ENCODE results near the gene WFIKKN2. TPM values are rescaled to one million over a fixed set of nuclear protein-coding genes. Genes with fewer than 3 reads are reported as not detected.

Gene WFIKKN2
- total RNA-seq, 4 donors from 2014 or later = 0.09 to 0.22 (median 0.20) TPM; not detected in 1

- Histone ChIP-seq H3K4me1 (peaks cover 24 to 48% of the 10 kb centered on the region in 2 donors), H3K36me3 (peaks cover 0 to 21% of the 10 kb centered on the region in 2 donors), H3K27me3 (no peaks in the 10 kb centered on the region), H3K27ac (peak overlapping the region; percentile 98 to 100 (median 99)), H3K4me3 (peak overlapping the region; percentile 66 to 98 (median 83)), H3K9me3 (no peaks in the 10 kb centered on the region)
- ATAC-seq (peak in 1 of 2 donors; percentile 9), DNase-seq (peak in 1 of 2 donors; percentile 75)
- TF ChIP-seq, protein P1, sequence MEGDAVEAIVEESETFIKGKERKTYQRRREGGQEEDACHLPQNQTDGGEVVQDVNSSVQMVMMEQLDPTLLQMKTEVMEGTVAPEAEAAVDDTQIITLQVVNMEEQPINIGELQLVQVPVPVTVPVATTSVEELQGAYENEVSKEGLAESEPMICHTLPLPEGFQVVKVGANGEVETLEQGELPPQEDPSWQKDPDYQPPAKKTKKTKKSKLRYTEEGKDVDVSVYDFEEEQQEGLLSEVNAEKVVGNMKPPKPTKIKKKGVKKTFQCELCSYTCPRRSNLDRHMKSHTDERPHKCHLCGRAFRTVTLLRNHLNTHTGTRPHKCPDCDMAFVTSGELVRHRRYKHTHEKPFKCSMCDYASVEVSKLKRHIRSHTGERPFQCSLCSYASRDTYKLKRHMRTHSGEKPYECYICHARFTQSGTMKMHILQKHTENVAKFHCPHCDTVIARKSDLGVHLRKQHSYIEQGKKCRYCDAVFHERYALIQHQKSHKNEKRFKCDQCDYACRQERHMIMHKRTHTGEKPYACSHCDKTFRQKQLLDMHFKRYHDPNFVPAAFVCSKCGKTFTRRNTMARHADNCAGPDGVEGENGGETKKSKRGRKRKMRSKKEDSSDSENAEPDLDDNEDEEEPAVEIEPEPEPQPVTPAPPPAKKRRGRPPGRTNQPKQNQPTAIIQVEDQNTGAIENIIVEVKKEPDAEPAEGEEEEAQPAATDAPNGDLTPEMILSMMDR (IDR thresholded peaks at IDR 0.05 in 4 of 5, conservative IDR thresholded peaks at IDR 0.05 in 1 of 5) = peak; percentile 66 to 74 (median 69)
- no peak for TF ChIP-seq POLR2A (IDR thresholded peaks at IDR 0.05)
- in situ Hi-C loops (cut with MboI; ENCODE audit: low sequenced_read_pairs in 4 of 4) (loop anchor here (5.0 to 25.0 kb wide), 4 partner anchors 89 to 299 kb away; partner anchors contain the start of genes NME1 (in 2 of the 4) and NME2 (in 2 of the 4)), intact Hi-C loops (cut with DNase I; ENCODE audit: low total_unique reads) (loop anchor here (1.0 to 10.0 kb wide), 2 partner anchors 87 to 699 kb away; partner anchors contain the start of gene SGCA)
Observed at GRCh38 chr17:50863221-50863843, 27.9 kb downstream of the WFIKKN2 start.

GRCh38 chr17:50863931-50864330, 28.5 kb downstream of the WFIKKN2 start:
- in situ Hi-C loops (cut with MboI; ENCODE audit: low sequenced_read_pairs in 4 of 4) = loop anchor here (5.0 to 25.0 kb wide), 4 partner anchors 88 to 298 kb away; partner anchors contain the start of genes NME1 (in 2 of the 4) and NME2 (in 2 of the 4)
- DNase-seq (no peak), ATAC-seq (no peak)
- H3K27me3 ChIP-seq = no peaks in the 10 kb centered on the region
- H3K9me3 ChIP-seq = no peaks in the 10 kb centered on the region
- peak overlapping the region; percentile 98 to 100 (median 99) for H3K27ac ChIP-seq
- intact Hi-C loops (cut with DNase I; ENCODE audit: low total_unique reads) = loop anchor here (1.0 to 10.0 kb wide), 2 partner anchors 86 to 699 kb away; partner anchors contain the start of gene SGCA
- H3K4me1 ChIP-seq = peaks cover 30 to 54% of the 10 kb centered on the region in 2 donors
- peaks cover 0 to 21% of the 10 kb centered on the region in 2 donors for H3K36me3 ChIP-seq
- peak overlapping the region; percentile 66 to 98 (median 83) for H3K4me3 ChIP-seq
- TF ChIP-seq, protein P1 (IDR thresholded peaks at IDR 0.05 in 4 of 5, conservative IDR thresholded peaks at IDR 0.05 in 1 of 5) = no peak
- TF ChIP-seq POLR2A (IDR thresholded peaks at IDR 0.05) = no peak

DNA sequence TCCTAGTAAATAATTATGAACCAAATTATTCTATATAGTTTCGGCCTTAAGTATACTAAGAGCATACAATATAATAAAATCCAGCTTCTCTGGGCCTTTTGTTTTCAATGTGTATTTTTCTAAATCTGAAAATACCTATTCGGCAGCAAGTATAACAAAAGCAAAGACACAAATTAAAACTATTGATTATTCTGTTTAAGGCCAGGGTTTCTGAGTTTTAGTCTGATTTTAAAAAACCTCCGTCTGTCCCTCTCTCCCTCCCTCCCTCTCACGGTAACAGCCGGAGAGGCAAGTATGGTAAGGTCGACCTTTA, 29.3 kb downstream of the WFIKKN2 start:
- peaks cover 33 to 56% of the 10 kb centered on the region in 2 donors for H3K4me1 ChIP-seq
- in situ Hi-C loops (cut with MboI; ENCODE audit: low sequenced_read_pairs in 4 of 4) = loop anchor here (5.0 to 25.0 kb wide), 4 partner anchors 88 to 298 kb away; partner anchors contain the start of genes NME1 (in 2 of the 4) and NME2 (in 2 of the 4)

DNA sequence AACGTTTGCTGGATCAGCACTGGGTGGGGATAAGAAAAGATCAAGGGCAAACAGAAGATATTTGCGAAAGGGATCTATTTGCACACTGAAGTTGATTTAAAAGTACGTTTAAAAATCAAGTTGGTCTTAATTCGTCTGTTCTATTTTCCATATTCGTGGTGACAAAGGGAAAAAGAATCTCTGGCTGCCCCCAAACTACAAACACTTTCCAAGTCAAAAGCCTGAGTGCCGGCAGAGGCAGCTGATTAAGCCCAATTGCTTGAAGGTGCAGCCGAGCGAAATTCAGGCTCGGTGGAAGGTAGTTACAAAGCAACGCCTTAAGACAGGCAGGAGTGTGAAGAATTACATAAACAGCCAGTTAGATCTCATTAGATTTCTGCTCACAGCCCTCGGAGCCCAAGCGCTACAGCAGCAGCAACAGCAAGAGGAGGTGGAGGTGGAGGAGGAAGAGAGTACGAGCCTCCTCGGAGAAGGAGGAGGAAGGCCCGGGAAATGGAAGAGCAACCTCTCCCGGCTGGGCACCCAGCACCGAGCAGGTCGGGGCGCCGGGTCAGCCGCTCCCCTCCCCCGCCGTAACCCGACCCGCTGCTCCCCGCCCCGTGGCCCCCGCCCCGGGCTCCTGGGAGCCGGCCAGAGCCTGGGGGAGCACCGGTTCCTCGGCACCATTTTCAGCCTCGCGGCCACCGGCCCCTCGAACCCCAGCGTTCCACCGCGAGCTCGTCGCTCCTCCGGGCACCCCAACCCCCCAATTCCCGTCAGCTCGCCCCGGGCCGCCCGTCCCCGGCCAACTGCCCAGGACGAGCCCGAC, 29.9 kb downstream of the WFIKKN2 start:
- intact Hi-C loops (cut with DNase I; ENCODE audit: low total_unique reads) = loop anchor here (5.0 to 10.0 kb wide), 2 partner anchors 287 to 700 kb away; partner anchors contain the start of genes NME1 and SGCA
- peak overlapping the region; percentile 66 to 98 (median 83) for H3K4me3 ChIP-seq
- ATAC-seq (peak; percentile 32 to 45), DNase-seq (peak; percentile 71 to 83)
- H3K36me3 ChIP-seq = peaks cover 0 to 21% of the 10 kb centered on the region in 2 donors
- no peaks in the 10 kb centered on the region for H3K9me3 ChIP-seq
- peak overlapping the region; percentile 98 to 100 (median 99) for H3K27ac ChIP-seq
- H3K27me3 ChIP-seq = no peaks in the 10 kb centered on the region
- in situ Hi-C loops (cut with MboI; ENCODE audit: low sequenced_read_pairs in 4 of 4) = loop anchor here in 3 of 4 donors (10.0 to 25.0 kb wide), 2 partner anchors 250 to 297 kb away; partner anchors contain the start of genes NME1 (in 2 of the 3) and NME2 (in 2 of the 3)
- TF ChIP-seq, protein P1 (IDR thresholded peaks at IDR 0.05 in 4 of 5, conservative IDR thresholded peaks at IDR 0.05 in 1 of 5) = no peak
- TF ChIP-seq POLR2A (IDR thresholded peaks at IDR 0.05) = peak; percentile 75 to 84
- H3K4me1 ChIP-seq = peaks cover 33 to 56% of the 10 kb centered on the region in 2 donors

More for the DNA sequence above, 29.3 kb downstream of the WFIKKN2 start:
- intact Hi-C loops (cut with DNase I; ENCODE audit: low total_unique reads) = loop anchor here (5.0 to 10.0 kb wide), 2 partner anchors 288 to 700 kb away; partner anchors contain the start of genes NME1 and SGCA
- H3K27ac ChIP-seq = peak overlapping the region; percentile 98 to 100 (median 99)
- DNase-seq (no peak), ATAC-seq (no peak)
- H3K9me3 ChIP-seq = no peaks in the 10 kb centered on the region
- peaks cover 0 to 21% of the 10 kb centered on the region in 2 donors for H3K36me3 ChIP-seq
- H3K4me3 ChIP-seq = peak overlapping the region; percentile 66 to 98 (median 83)
- TF ChIP-seq, protein P1 (IDR thresholded peaks at IDR 0.05 in 4 of 5, conservative IDR thresholded peaks at IDR 0.05 in 1 of 5) = no peak
- H3K27me3 ChIP-seq = no peaks in the 10 kb centered on the region
